Calu3 (cell line): ENCODE data around the gene CCK. TPM values are rescaled to one million over a fixed set of nuclear protein-coding genes. Genes with fewer than 3 reads are reported as not detected.

Source experiments
- BruUV-seq: library from RNA; stranded (reverse); fragments of 400-500 nt; replicated peaks from 2 replicates; lab custom pipeline; 2021; lab: Mats Ljungman, UMichigan
- CTCF ChIA-PET: fragments of 300-600 bp; sonication (Branson Sonifier 250); formaldehyde crosslinking; loops from one replicate; lab custom pipeline; 2022; ENCODE audit warnings: antibody characterized with exemption; lab: Charles Lee
- DNase-seq: peaks from one replicate; pipeline ENCODE4 v3.0.0; 2022
- H3K27ac Mint-ChIP-seq: one replicate; pipeline ENCODE4 v1.8.0; 2022; ENCODE audit warnings: mixed read lengths; ENCODE audit not compliant: unreplicated experiment
- H3K27me3 Mint-ChIP-seq: one replicate; pipeline ENCODE4 v1.8.0; 2022; ENCODE audit warnings: mixed read lengths; ENCODE audit not compliant: unreplicated experiment
- H3K36me3 Mint-ChIP-seq: one replicate; pipeline ENCODE4 v1.8.0; 2022; ENCODE audit warnings: mild to moderate bottlenecking, moderate library complexity, mixed read lengths; ENCODE audit not compliant: insufficient read depth, unreplicated experiment
- H3K4me1 Mint-ChIP-seq: one replicate; pipeline ENCODE4 v1.8.0; 2022; ENCODE audit warnings: mild to moderate bottlenecking, low read depth, mixed read lengths; ENCODE audit not compliant: unreplicated experiment
- H3K4me3 Mint-ChIP-seq: one replicate; pipeline ENCODE4 v1.8.0; 2022; ENCODE audit warnings: mild to moderate bottlenecking, low read depth, moderate library complexity, mixed read lengths; ENCODE audit not compliant: unreplicated experiment
- H3K9me3 Mint-ChIP-seq: one replicate; pipeline ENCODE4 v1.8.0; 2022; ENCODE audit warnings: low read depth, mixed read lengths; ENCODE audit not compliant: unreplicated experiment
- CTCF ChIP-seq: fragments of 200-600 bp; IDR thresholded peaks from one replicate; pipeline ENCODE4 v1.8.0; 2022; ENCODE audit warnings: antibody characterized with exemption; ENCODE audit not compliant: unreplicated experiment
- intact Hi-C: fragments of 100-400 bp; cut with micrococcal nuclease; formaldehyde crosslinking; loops from one replicate; pipeline ENCODE4 v1.10.0; 2022; ENCODE audit not compliant: unreplicated experiment
- total RNA-seq: library from RNA; stranded (reverse); gene quantifications from 2 replicates; pipeline ENCODE4 v1.2.3, GENCODE V29; 2022

CCK gene
- total RNA-seq, 1 experiment from 2014 or later, result not detected

GRCh38 chr3:42225486-42226363 lies 40.3 kb downstream of the CCK start:
- DNase-seq, result no peak
- BruUV-seq, result no TSS peak
- Mint-ChIP-seq H3K27ac (no peak overlapping the region), H3K27me3 (peaks cover 9% of the 10 kb centered on the region), H3K4me1 (no peaks in the 10 kb centered on the region), H3K9me3 (no peaks in the 10 kb centered on the region), H3K36me3 (peaks cover 33% of the 10 kb centered on the region), H3K4me3 (no peak overlapping the region)
- intact Hi-C loops, result no loop called here
- no peak for TF ChIP-seq CTCF
- CTCF ChIA-PET, result no interaction called here

GRCh38 chr3:42224658-42225421 lies 41.1 kb downstream of the CCK start:
- TF ChIP-seq CTCF, result no peak
- Mint-ChIP-seq H3K36me3 (peaks cover 41% of the 10 kb centered on the region), H3K27ac (peak overlapping the region; percentile 44), H3K4me1 (no peaks in the 10 kb centered on the region), H3K4me3 (no peak overlapping the region), H3K27me3 (peaks cover under 1% of the 10 kb centered on the region), H3K9me3 (no peaks in the 10 kb centered on the region)
- TSS peak; percentile 15 for BruUV-seq
- DNase-seq, result no peak
- intact Hi-C loops, result no loop called here
- CTCF ChIA-PET, result interaction anchor here (0.7 kb wide), 1 partner anchor 35 kb away, joined by 4 read pairs; no protein-coding TSS in a partner anchor

- no peaks in the 10 kb centered on the region for H3K27me3 Mint-ChIP-seq
- no peak overlapping the region for H3K4me3 Mint-ChIP-seq
- no peak for DNase-seq
- peak overlapping the region; percentile 44 for H3K27ac Mint-ChIP-seq
- intact Hi-C loops, result no loop called here
- no TSS peak for BruUV-seq
- no peaks in the 10 kb centered on the region for H3K4me1 Mint-ChIP-seq
- CTCF ChIA-PET, result interaction anchor here (0.7 kb wide), 1 partner anchor 34 kb away, joined by 4 read pairs; no protein-coding TSS in a partner anchor
- peaks cover 44% of the 10 kb centered on the region for H3K36me3 Mint-ChIP-seq
- TF ChIP-seq CTCF, result no peak
- H3K9me3 Mint-ChIP-seq, result no peaks in the 10 kb centered on the region
These were observed 41.8 kb downstream of the CCK start for GRCh38 chr3:42224178-42224577.

GRCh38 chr3:42222942-42223693 lies 42.9 kb downstream of the CCK start:
- H3K4me1 Mint-ChIP-seq, result no peaks in the 10 kb centered on the region
- H3K36me3 Mint-ChIP-seq, result peaks cover 50% of the 10 kb centered on the region
- DNase-seq, result no peak
- intact Hi-C loops, result no loop called here
- no peaks in the 10 kb centered on the region for H3K9me3 Mint-ChIP-seq
- H3K27ac Mint-ChIP-seq, result no peak overlapping the region
- BruUV-seq, result no TSS peak
- no peaks in the 10 kb centered on the region for H3K27me3 Mint-ChIP-seq
- CTCF ChIA-PET, result no interaction called here
- TF ChIP-seq CTCF, result no peak
- H3K4me3 Mint-ChIP-seq, result no peak overlapping the region
